Measurements from ENCODE around the gene HSF2.

The HSF2 gene

DNA sequence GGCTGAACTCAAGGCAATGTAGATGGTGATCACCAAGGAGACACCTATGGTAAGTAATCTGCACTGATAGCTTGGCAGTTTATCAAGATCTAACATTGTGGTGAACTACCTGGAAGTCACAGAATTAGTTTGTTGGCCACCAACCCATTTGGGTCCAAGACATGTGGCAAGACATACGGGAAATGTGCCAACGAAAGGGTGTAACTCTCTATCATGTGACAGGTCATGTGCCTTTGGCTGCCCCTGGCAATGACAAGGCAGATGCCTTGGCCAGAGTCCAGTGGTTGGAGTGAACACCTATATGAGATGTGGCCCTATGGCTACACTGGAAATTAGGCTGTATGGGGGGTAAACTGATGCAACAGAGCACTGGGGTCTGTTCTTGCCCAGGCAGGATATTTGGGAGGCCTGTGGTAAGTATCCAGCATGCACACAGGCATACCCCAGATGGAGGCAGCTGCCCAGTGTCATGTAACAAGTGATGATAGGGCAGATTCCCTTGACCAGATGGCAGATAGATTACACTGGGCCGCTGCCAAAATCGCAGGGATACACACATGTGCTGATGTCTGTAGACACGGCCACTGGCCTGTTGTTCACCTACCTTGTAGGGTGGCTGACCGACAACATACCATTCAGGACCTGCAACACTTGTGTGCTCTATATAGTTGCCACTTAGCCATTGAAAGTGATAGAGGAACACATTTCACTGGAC lies 35.5 kb upstream of the HSF2 start:
- no peak for TF ChIP-seq POLR2AphosphoS5 (IDR thresholded peaks at IDR 0.05; ENCODE audit: low read depth, low read length)
- no peak for TF ChIP-seq SIN3A (IDR thresholded peaks at IDR 0.05; ENCODE audit: borderline replicate concordance, insufficient read depth, low read length)
- TF ChIP-seq, protein P1, sequence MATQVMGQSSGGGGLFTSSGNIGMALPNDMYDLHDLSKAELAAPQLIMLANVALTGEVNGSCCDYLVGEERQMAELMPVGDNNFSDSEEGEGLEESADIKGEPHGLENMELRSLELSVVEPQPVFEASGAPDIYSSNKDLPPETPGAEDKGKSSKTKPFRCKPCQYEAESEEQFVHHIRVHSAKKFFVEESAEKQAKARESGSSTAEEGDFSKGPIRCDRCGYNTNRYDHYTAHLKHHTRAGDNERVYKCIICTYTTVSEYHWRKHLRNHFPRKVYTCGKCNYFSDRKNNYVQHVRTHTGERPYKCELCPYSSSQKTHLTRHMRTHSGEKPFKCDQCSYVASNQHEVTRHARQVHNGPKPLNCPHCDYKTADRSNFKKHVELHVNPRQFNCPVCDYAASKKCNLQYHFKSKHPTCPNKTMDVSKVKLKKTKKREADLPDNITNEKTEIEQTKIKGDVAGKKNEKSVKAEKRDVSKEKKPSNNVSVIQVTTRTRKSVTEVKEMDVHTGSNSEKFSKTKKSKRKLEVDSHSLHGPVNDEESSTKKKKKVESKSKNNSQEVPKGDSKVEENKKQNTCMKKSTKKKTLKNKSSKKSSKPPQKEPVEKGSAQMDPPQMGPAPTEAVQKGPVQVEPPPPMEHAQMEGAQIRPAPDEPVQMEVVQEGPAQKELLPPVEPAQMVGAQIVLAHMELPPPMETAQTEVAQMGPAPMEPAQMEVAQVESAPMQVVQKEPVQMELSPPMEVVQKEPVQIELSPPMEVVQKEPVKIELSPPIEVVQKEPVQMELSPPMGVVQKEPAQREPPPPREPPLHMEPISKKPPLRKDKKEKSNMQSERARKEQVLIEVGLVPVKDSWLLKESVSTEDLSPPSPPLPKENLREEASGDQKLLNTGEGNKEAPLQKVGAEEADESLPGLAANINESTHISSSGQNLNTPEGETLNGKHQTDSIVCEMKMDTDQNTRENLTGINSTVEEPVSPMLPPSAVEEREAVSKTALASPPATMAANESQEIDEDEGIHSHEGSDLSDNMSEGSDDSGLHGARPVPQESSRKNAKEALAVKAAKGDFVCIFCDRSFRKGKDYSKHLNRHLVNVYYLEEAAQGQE (IDR thresholded peaks at IDR 0.05; ENCODE audit: insufficient read depth in 1 of 2, low read depth in 2 of 2, low read length in 2 of 2) = no peak
- no peak for TF ChIP-seq FOXP2 (optimal IDR thresholded peaks at IDR 0.05; ENCODE audit: borderline replicate concordance, extremely low read depth, extremely low read length, insufficient read depth)
- no peak for TF ChIP-seq TAF1 (IDR thresholded peaks at IDR 0.05; ENCODE audit: borderline replicate concordance, insufficient read depth, low read length)

DNA sequence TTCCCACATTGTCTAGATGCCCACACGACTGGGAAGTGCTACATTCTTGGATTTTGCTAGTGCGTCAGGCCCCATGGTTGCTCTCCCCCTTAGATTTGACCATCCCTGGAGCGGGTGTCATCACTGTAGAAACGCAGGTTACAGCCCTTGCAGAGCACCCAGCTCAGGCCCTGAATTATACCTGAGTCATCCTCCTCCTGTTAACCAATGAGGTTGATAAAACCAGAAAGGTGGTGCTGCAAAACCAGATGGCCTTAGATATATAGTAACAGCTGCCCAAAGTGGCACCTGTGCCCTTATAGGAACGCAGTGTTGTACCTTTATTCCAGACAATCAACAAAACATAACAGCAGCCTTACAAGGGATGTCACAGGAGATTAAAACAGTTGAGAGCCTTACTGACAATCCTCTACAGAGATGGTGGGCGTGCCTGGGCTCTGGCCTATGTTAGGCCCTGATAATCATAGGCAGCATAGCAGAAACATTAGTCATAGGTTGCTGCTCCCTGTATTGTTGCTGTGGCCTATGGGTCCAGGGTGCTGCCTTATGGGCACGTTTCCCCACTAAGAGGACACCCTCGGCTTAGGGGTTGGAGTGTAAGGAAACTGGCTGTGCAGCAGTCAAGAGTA lies 33.6 kb upstream of the HSF2 start:
- no peak for TF ChIP-seq FOXP2 (optimal IDR thresholded peaks at IDR 0.05; ENCODE audit: borderline replicate concordance, extremely low read depth, extremely low read length, insufficient read depth)
- TF ChIP-seq POLR2AphosphoS5 (IDR thresholded peaks at IDR 0.05; ENCODE audit: low read depth, low read length) = no peak
- TF ChIP-seq SIN3A (IDR thresholded peaks at IDR 0.05; ENCODE audit: borderline replicate concordance, insufficient read depth, low read length) = no peak
- no peak for TF ChIP-seq TAF1 (IDR thresholded peaks at IDR 0.05; ENCODE audit: borderline replicate concordance, insufficient read depth, low read length)
- TF ChIP-seq, protein P1 (IDR thresholded peaks at IDR 0.05; ENCODE audit: insufficient read depth in 1 of 2, low read depth in 2 of 2, low read length in 2 of 2) = no peak

DNA sequence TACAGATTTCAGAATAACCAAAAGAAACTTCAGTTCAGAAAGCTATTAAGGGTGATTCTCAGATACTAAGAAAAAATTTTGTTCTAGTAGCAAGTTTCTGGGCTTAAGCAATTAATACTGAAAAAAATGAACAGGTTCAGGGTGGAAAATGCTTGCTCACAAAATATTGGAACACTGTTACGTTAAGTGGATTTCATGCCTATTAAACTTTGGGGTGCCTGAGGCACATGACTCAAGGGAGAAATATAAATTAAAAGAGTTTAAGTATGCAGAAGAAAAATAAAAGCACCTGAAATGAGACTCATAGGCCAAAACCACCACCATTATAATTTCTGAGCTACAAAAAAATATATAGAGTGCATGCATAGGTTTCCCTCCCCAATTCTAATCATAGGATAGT lies 32.3 kb upstream of the HSF2 start:
- no peak for TF ChIP-seq SIN3A (IDR thresholded peaks at IDR 0.05; ENCODE audit: borderline replicate concordance, insufficient read depth, low read length)
- TF ChIP-seq, protein P1 (IDR thresholded peaks at IDR 0.05; ENCODE audit: insufficient read depth in 1 of 2, low read depth in 2 of 2, low read length in 2 of 2) = no peak
- no peak for TF ChIP-seq POLR2AphosphoS5 (IDR thresholded peaks at IDR 0.05; ENCODE audit: low read depth, low read length)
- no peak for TF ChIP-seq FOXP2 (optimal IDR thresholded peaks at IDR 0.05; ENCODE audit: borderline replicate concordance, extremely low read depth, extremely low read length, insufficient read depth)
- TF ChIP-seq TAF1 (IDR thresholded peaks at IDR 0.05; ENCODE audit: borderline replicate concordance, insufficient read depth, low read length) = no peak

DNA sequence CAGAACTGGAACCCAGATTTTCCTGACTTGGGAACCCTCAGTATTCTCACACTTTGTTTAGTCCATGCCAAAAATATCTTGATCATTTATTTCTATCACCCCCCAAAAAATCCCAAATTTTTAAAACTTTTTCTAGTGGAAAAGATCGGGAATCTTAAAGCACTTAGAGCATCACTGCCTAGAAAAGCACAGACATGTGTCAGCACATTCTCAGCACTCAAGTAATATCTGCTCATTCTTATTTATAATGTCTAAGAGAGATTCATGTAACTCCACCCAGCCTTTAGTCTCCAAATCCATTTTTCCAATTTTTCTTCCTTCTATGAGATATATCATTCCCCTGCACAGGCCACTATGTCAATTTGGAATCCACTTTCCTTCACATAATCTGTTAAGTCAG lies 29.9 kb upstream of the HSF2 start:
- TF ChIP-seq SIN3A (IDR thresholded peaks at IDR 0.05; ENCODE audit: borderline replicate concordance, insufficient read depth, low read length) (no peak), POLR2AphosphoS5 (IDR thresholded peaks at IDR 0.05; ENCODE audit: low read depth, low read length) (no peak), TAF1 (IDR thresholded peaks at IDR 0.05; ENCODE audit: borderline replicate concordance, insufficient read depth, low read length) (no peak), FOXP2 (optimal IDR thresholded peaks at IDR 0.05; ENCODE audit: borderline replicate concordance, extremely low read depth, extremely low read length, insufficient read depth) (no peak)
- TF ChIP-seq, protein P1 (IDR thresholded peaks at IDR 0.05; ENCODE audit: insufficient read depth in 1 of 2, low read depth in 2 of 2, low read length in 2 of 2) = no peak
